Type B pancreatic cell (in vitro differentiated cells): ENCODE measurements around the gene CNTN2. TPM values are rescaled to one million over a fixed set of nuclear protein-coding genes. Genes with fewer than 3 reads are reported as not detected.

ENCODE experiments used
- DNase-seq: peaks from one replicate; pipeline ENCODE4 v3.0.0; 2021; ENCODE audit warnings: mixed read lengths; ENCODE audit not compliant: unreplicated experiment; ENCODE audit errors: extremely low spot score
- H3K27ac Mint-ChIP-seq: 2 replicates; pipeline ENCODE4 v1.8.0; 2021; ENCODE audit warnings: mild to moderate bottlenecking, mixed read lengths
- H3K27me3 Mint-ChIP-seq: 2 replicates; pipeline ENCODE4 v1.8.0; 2021; ENCODE audit warnings: mixed read lengths
- H3K36me3 Mint-ChIP-seq: 2 replicates; pipeline ENCODE4 v1.8.0; 2021; ENCODE audit warnings: mixed read lengths
- H3K4me1 Mint-ChIP-seq: one replicate; pipeline ENCODE4 v1.8.0; 2021; ENCODE audit warnings: mixed read lengths; ENCODE audit not compliant: unreplicated experiment
- H3K4me3 Mint-ChIP-seq: 2 replicates; pipeline ENCODE4 v1.8.0; 2021; ENCODE audit warnings: mild to moderate bottlenecking, mixed read lengths
- H3K9me3 Mint-ChIP-seq: 2 replicates; pipeline ENCODE4 v1.8.0; 2021; ENCODE audit warnings: mixed read lengths
- CTCF ChIP-seq: fragments of 200-600 bp; sonication (generic); conservative IDR thresholded peaks from 2 replicates; pipeline ENCODE4 v1.5.0; 2021; ENCODE audit warnings: antibody characterized with exemption, mild to moderate bottlenecking
- total RNA-seq: library from RNA; stranded (reverse); gene quantifications from 2 replicates; pipeline ENCODE4 v1.2.1, GENCODE V29; 2021; ENCODE audit warnings: low replicate concordance

Gene CNTN2
- total RNA-seq, 1 donor from 2014 or later: 6.3 TPM

GRCh38 chr1:205061227-205061626 is 18.2 kb downstream of the CNTN2 start:
- Mint-ChIP-seq H3K27me3 (peaks cover 19% of the 10 kb centered on the region), H3K36me3 (no peaks in the 10 kb centered on the region), H3K4me3 (no peak overlapping the region), H3K9me3 (no peaks in the 10 kb centered on the region), H3K4me1 (peaks cover 9% of the 10 kb centered on the region), H3K27ac (no peak overlapping the region)
- no peak for DNase-seq
- TF ChIP-seq CTCF: no peak

- Mint-ChIP-seq H3K4me1 (peaks cover 9% of the 10 kb centered on the region), H3K9me3 (no peaks in the 10 kb centered on the region), H3K4me3 (no peak overlapping the region), H3K27me3 (peaks cover 21% of the 10 kb centered on the region), H3K36me3 (no peaks in the 10 kb centered on the region), H3K27ac (no peak overlapping the region)
- DNase-seq: peak; percentile 86
- peak; percentile 98 for TF ChIP-seq CTCF
Observed at GRCh38 chr1:205061665-205062069, 18.7 kb downstream of the CNTN2 start.

- H3K36me3 Mint-ChIP-seq: no peaks in the 10 kb centered on the region
- peaks cover 9% of the 10 kb centered on the region for H3K4me1 Mint-ChIP-seq
- DNase-seq: no peak
- H3K27ac Mint-ChIP-seq: no peak overlapping the region
- H3K4me3 Mint-ChIP-seq: no peak overlapping the region
- H3K9me3 Mint-ChIP-seq: no peaks in the 10 kb centered on the region
- no peak for TF ChIP-seq CTCF
- peaks cover 16% of the 10 kb centered on the region for H3K27me3 Mint-ChIP-seq
Observed at GRCh38 chr1:205062319-205062718, 19.3 kb downstream of the CNTN2 start.

- Mint-ChIP-seq H3K4me1 (peaks cover 9% of the 10 kb centered on the region), H3K9me3 (no peaks in the 10 kb centered on the region), H3K27ac (no peak overlapping the region), H3K36me3 (no peaks in the 10 kb centered on the region), H3K4me3 (no peak overlapping the region), H3K27me3 (peaks cover 15% of the 10 kb centered on the region)
- no peak for DNase-seq
- no peak for TF ChIP-seq CTCF
Observed at GRCh38 chr1:205062895-205063294, 19.9 kb downstream of the CNTN2 start.

GRCh38 chr1:205064301-205064700 is 21.3 kb downstream of the CNTN2 start:
- no peaks in the 10 kb centered on the region for H3K9me3 Mint-ChIP-seq
- no peak overlapping the region for H3K4me3 Mint-ChIP-seq
- peaks cover 9% of the 10 kb centered on the region for H3K4me1 Mint-ChIP-seq
- DNase-seq: no peak
- no peaks in the 10 kb centered on the region for H3K36me3 Mint-ChIP-seq
- no peak for TF ChIP-seq CTCF
- peaks cover 18% of the 10 kb centered on the region for H3K27me3 Mint-ChIP-seq
- no peak overlapping the region for H3K27ac Mint-ChIP-seq

- no peak for DNase-seq
- no peak overlapping the region for H3K27ac Mint-ChIP-seq
Observed at GRCh38 chr1:205064741-205065316, 21.8 kb downstream of the CNTN2 start.

More at GRCh38 chr1:205064741-205065316, 21.8 kb downstream of the CNTN2 start:
- Mint-ChIP-seq H3K4me3 (no peak overlapping the region), H3K36me3 (no peaks in the 10 kb centered on the region), H3K4me1 (peaks cover 9% of the 10 kb centered on the region), H3K9me3 (no peaks in the 10 kb centered on the region), H3K27me3 (peaks cover 18% of the 10 kb centered on the region)
- no peak for TF ChIP-seq CTCF
